HG03039 (cell line): Measurements from ENCODE around the gene SIM2.
"Not testable (repeated sequence)": the region's sequence is repeated elsewhere in the genome, so short reads cannot be mapped to it uniquely, and the experiment has no call there.

Source experiments
- ATAC-seq: cut with Tn5 transposase; IDR thresholded peaks from one replicate; pipeline ENCODE4 v1.9.1; 2021; ENCODE audit warnings: mild to moderate bottlenecking, moderate library complexity; ENCODE audit not compliant: unreplicated experiment

Gene SIM2

GRCh38 chr21:36698981-36699545 lies at the start of gene SIM2:
Gene SIM2, plus strand, starts transcription at chr21:36699115. Its CDS starts 632 bp downstream, at chr21:36699747.
- no peak for ATAC-seq

GRCh38 chr21:36654324-36654723 lies 44.6 kb upstream of the SIM2 start:
- ATAC-seq = no peak

- ATAC-seq = no peak
These were observed 44.1 kb upstream of the SIM2 start for GRCh38 chr21:36654796-36655325.

- no peak for ATAC-seq
These were observed 42.8 kb upstream of the SIM2 start for GRCh38 chr21:36656138-36656537.

GRCh38 chr21:36657290-36657689 lies 41.6 kb upstream of the SIM2 start:
- not testable (repeated sequence) for ATAC-seq

GRCh38 chr21:36657999-36658398 lies 40.9 kb upstream of the SIM2 start:
- ATAC-seq = no peak

GRCh38 chr21:36658926-36659325 lies 40.0 kb upstream of the SIM2 start:
- ATAC-seq = no peak

GRCh38 chr21:36661511-36662309 lies 37.2 kb upstream of the SIM2 start:
- no peak for ATAC-seq

- ATAC-seq = no peak
These were observed 35.7 kb upstream of the SIM2 start for GRCh38 chr21:36663033-36663855.

- ATAC-seq = no peak
These were observed 34.3 kb upstream of the SIM2 start for GRCh38 chr21:36664662-36664990.

GRCh38 chr21:36665806-36666205 lies 33.1 kb upstream of the SIM2 start:
- ATAC-seq = no peak

- ATAC-seq = no peak
These were observed 30.2 kb upstream of the SIM2 start for GRCh38 chr21:36668713-36669112.

GRCh38 chr21:36671836-36672235 lies 27.1 kb upstream of the SIM2 start:
- ATAC-seq = no peak

GRCh38 chr21:36672296-36672695 lies 26.6 kb upstream of the SIM2 start:
- not testable (repeated sequence) for ATAC-seq

GRCh38 chr21:36672737-36673136 lies 26.2 kb upstream of the SIM2 start:
- ATAC-seq = no peak

GRCh38 chr21:36676039-36676950 lies 22.6 kb upstream of the SIM2 start:
- no peak for ATAC-seq

GRCh38 chr21:36677443-36677842 lies 21.5 kb upstream of the SIM2 start:
- no peak for ATAC-seq

GRCh38 chr21:36678538-36678937 lies 20.4 kb upstream of the SIM2 start:
- no peak for ATAC-seq

- ATAC-seq = no peak
These were observed 17.7 kb upstream of the SIM2 start for GRCh38 chr21:36681117-36681631.

- no peak for ATAC-seq
These were observed 13.8 kb upstream of the SIM2 start for GRCh38 chr21:36684957-36685714.
